Spleen (tissue), 11 donors: ENCODE data around the gene FBXL12. TPM values are rescaled to one million over a fixed set of nuclear protein-coding genes. Genes with fewer than 3 reads are reported as not detected.

Source experiments
- polyA plus RNA-seq, 3 donors: library from polyadenylated mRNA; stranded (reverse); fragments of 200-250 nt; gene quantifications; one replicate each; pipeline ENCODE4 v1.2.1, GENCODE V29; 2013
- small RNA-seq, 4 donors: library from RNA; depleted of rRNA; stranded (forward); fragments of <200 nt; gene quantifications; one replicate each; pipeline ENCODE3, GENCODE V24; 2016
- total RNA-seq, 7 donors: library from RNA; depleted of rRNA in 3 of 7; stranded (reverse); fragments of >200 nt in 3 of 7; fragmentation: NEBNext Ultra II Directional in 4 of 7; extraction: Animal tissue kit (Norgen Biotek cat#: 25700) in 4 of 7; gene quantifications; one replicate each; pipeline versions ENCODE4 v1.1.0 to v1.2.1, GENCODE V29; 2016 to 2021
- donor health status: healthy with polysubstance abuse.
- donor health status: DM: no; HTN: no; CAD: no; lungs with moderate emphysema.
- donor health status: DM: no; HTN: no; CAD: no.
- donor health status: Bipolar disorder and iron deficiency.
- donor health status: healthy.
- donor health status: DM: no; HTN: no; CAD: no.
- donor health status: DM: yes; HTN: yes; CAD: no.

The FBXL12 gene
- total and polyA plus RNA-seq, 10 donors = 14.5 to 31.9 (median 22.1) TPM

Small RNA genes lying within 50 kb of the gene (small RNA-seq; reads per million reads assigned to genes)
- gene RF00156 = 0 reads per million in 4 donors

Other genes starting within 250 kb of the FBXL12 start
- 10 to 100 TPM; 27.7 to 44.8 (median 35.0) TPM for gene ZNF121, start 234.6 kb downstream of the FBXL12 start, total RNA-seq
- 1 to 10 TPM; 5.5 to 9.1 (median 8.2) TPM for gene ZNF121, start 234.6 kb downstream of the FBXL12 start, polyA plus RNA-seq
- 10 to 100 TPM; 23.8 to 42.0 (median 33.2) TPM for gene ZNF561, start 197.8 kb downstream of the FBXL12 start, total RNA-seq
- 10 to 100 TPM; 11.7 to 15.3 (median 12.4) TPM for gene ZNF561, start 197.8 kb downstream of the FBXL12 start, polyA plus RNA-seq
- 10 to 100 TPM; 29.7 to 44.8 (median 34.6) TPM for gene ZNF562, start 144.0 kb downstream of the FBXL12 start, total RNA-seq
- gene ZNF562, start 144.0 kb downstream of the FBXL12 start, polyA plus RNA-seq = 1 to 10 TPM; 2.5 to 6.0 (median 2.8) TPM
- gene ZNF846, start 50.3 kb downstream of the FBXL12 start, total RNA-seq = 10 to 100 TPM in 6 of 7 donors, 1 to 10 TPM in 1; 7.8 to 24.0 (median 17.0) TPM
- gene ZNF846, start 50.3 kb downstream of the FBXL12 start, polyA plus RNA-seq = 1 to 10 TPM; 4.8 to 5.9 (median 5.5) TPM
- gene UBL5, start 8.8 kb upstream of the FBXL12 start, total RNA-seq = 100 to 1,000 TPM; 180 to 286 (median 224) TPM
- gene UBL5, start 8.8 kb upstream of the FBXL12 start, polyA plus RNA-seq = 100 to 1,000 TPM; 615 to 778 (median 743) TPM
- gene PIN1, start 16.2 kb upstream of the FBXL12 start, total RNA-seq = 10 to 100 TPM; 37.7 to 53.2 (median 46.8) TPM
- gene PIN1, start 16.2 kb upstream of the FBXL12 start, polyA plus RNA-seq = 10 to 100 TPM; 60.8 to 86.1 (median 77.7) TPM
- 1 to 10 TPM; 1.5 to 4.6 (median 2.8) TPM for gene OLFM2, start 117.4 kb upstream of the FBXL12 start, total RNA-seq
- 1 to 10 TPM; 1.5 to 2.6 (median 1.9) TPM for gene OLFM2, start 117.4 kb upstream of the FBXL12 start, polyA plus RNA-seq
- 1 to 10 TPM in 3 of 7 donors, under 1 TPM in 4; 0.51 to 4.8 (median 0.70) TPM for gene COL5A3, start 191.4 kb upstream of the FBXL12 start, total RNA-seq
- 1 to 10 TPM; 1.0 to 2.2 (median 1.3) TPM for gene COL5A3, start 191.4 kb upstream of the FBXL12 start, polyA plus RNA-seq
- gene RDH8, start 194.4 kb upstream of the FBXL12 start, total RNA-seq = not detected
- not detected for gene RDH8, start 194.4 kb upstream of the FBXL12 start, polyA plus RNA-seq